ENCODE measurements around the gene RNFT2.

The RNFT2 gene

DNA sequence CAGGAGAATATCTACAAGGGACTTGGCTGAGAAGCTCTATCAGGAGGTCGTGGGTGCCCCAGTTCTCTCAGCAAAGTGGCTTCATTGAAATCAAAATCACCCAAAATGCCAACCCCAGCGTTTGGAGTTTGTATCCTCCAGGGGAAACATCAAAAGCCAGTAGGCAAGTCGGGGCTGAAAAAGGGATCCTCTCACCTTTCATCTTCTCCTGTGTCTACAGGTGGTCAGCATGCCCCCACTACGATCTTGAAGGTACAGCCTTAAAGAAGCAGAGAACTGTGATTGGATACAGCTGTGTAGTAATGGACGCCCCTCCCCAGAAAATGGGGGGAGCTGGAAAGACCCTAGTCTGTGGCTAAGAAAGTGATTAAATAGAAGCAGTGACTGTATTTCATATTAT is 121.0 kb downstream of the RNFT2 start:
- TF ChIP-seq, protein P1, sequence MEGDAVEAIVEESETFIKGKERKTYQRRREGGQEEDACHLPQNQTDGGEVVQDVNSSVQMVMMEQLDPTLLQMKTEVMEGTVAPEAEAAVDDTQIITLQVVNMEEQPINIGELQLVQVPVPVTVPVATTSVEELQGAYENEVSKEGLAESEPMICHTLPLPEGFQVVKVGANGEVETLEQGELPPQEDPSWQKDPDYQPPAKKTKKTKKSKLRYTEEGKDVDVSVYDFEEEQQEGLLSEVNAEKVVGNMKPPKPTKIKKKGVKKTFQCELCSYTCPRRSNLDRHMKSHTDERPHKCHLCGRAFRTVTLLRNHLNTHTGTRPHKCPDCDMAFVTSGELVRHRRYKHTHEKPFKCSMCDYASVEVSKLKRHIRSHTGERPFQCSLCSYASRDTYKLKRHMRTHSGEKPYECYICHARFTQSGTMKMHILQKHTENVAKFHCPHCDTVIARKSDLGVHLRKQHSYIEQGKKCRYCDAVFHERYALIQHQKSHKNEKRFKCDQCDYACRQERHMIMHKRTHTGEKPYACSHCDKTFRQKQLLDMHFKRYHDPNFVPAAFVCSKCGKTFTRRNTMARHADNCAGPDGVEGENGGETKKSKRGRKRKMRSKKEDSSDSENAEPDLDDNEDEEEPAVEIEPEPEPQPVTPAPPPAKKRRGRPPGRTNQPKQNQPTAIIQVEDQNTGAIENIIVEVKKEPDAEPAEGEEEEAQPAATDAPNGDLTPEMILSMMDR (conservative IDR thresholded peaks at IDR 0.05; ENCODE audit: control insufficient read depth, insufficient read depth, low read depth, low read length): no peak
- no peak for DNase-seq (ENCODE audit: low read depth)
- H3K4me3 ChIP-seq (ENCODE audit: control insufficient read depth, low read depth, low read length): no peak overlapping the region

DNA sequence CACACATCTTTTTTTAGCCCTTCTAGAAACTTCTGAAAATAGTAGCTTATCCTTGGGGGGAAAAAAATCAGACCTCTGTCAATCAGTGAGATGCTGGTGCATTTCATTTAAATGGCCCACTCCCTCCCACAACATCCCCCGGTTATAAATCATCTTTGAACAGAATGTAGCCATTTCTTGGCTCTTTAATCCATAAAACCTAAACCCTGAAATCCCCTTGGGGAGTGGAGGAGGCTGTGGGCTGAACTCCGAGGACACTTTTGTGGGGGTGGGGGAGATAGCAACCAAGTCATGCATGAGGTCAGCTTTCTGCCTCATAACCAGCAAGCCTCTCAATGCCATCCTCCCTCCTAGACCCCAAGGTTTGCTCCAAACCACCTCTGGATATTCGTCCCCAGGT is 122.1 kb downstream of the RNFT2 start:
- no peak overlapping the region for H3K4me3 ChIP-seq (ENCODE audit: control insufficient read depth, low read depth, low read length)
- TF ChIP-seq, protein P1 (conservative IDR thresholded peaks at IDR 0.05; ENCODE audit: control insufficient read depth, insufficient read depth, low read depth, low read length): no peak
- DNase-seq (ENCODE audit: low read depth): no peak

- H3K4me3 ChIP-seq (ENCODE audit: control insufficient read depth, low read depth, low read length): no peak overlapping the region
- TF ChIP-seq, protein P1 (conservative IDR thresholded peaks at IDR 0.05; ENCODE audit: control insufficient read depth, insufficient read depth, low read depth, low read length): no peak
- peak; percentile 60 for DNase-seq (ENCODE audit: low read depth)
Observed at GRCh38 chr12:116861320-116861719, 123.2 kb downstream of the RNFT2 start.

GRCh38 chr12:116862167-116862566 is 124.1 kb downstream of the RNFT2 start:
- no peak for DNase-seq (ENCODE audit: low read depth)
- TF ChIP-seq, protein P1 (conservative IDR thresholded peaks at IDR 0.05; ENCODE audit: control insufficient read depth, insufficient read depth, low read depth, low read length): no peak
- H3K4me3 ChIP-seq (ENCODE audit: control insufficient read depth, low read depth, low read length): no peak overlapping the region

DNA sequence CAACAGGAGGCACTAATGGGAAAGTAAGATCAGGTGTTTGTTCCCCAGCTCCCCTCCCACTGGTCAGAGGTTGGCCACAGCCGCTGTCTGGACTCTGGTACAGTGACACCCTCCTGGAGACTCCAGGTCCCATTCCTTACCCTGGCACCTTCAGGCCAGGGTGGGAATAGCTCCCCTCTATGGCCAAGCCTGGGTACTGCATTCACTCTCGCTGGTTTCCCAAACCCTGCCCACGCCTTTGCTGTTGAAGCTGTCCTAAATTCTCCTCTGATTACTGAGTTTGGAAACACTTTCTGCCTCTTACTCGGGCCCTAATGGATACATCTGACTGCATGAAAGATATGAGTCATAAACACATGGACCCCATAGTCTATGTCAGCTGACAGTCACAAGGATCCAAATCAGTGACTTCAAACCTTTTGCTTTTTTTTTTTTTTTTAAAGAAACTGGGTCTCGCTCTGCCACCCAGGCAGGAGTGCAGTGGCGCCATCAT is 125.2 kb downstream of the RNFT2 start:
- TF ChIP-seq, protein P1 (conservative IDR thresholded peaks at IDR 0.05; ENCODE audit: control insufficient read depth, insufficient read depth, low read depth, low read length): peak; percentile 61
- peak; percentile 77 for DNase-seq (ENCODE audit: low read depth)
- no peak overlapping the region for H3K4me3 ChIP-seq (ENCODE audit: control insufficient read depth, low read depth, low read length)

DNA sequence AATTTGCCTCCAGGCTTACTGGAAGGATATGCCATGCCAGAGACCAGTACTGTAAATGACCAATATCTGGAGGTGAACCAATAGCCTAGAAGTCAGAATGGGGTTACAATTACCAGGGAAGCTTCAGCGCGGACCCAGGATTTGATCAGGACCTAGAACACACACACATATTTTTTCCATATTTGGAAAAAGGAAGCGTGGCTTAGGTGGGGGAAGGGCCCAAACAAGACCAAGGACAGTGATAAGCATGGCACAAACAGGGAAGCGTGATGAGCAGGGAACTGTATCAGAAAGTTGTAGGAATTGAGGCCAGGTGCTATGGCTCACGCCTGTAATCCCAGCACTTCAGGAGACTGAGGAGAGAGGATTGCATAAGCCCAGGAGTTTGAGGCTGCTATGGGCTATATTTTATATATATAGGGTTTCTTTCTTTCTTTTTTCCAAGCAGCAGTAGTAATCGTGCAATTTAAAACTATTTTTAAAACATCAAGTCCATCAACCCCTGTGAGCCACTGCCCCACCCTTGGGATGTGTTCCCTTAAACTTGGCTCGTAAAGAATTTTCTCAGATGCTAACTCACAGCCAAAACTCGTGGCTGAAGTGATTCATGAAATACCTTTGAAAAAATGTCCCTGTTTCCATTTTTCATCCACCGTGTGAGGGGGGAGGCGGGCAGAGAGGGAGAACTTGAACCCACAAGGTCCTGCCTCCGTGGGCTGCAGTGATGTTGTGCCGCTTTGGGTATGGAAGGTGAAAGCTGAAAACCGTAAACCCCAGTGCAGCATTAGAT is 126.5 kb downstream of the RNFT2 start:
- DNase-seq (ENCODE audit: low read depth): peak; percentile 70
- TF ChIP-seq, protein P1 (conservative IDR thresholded peaks at IDR 0.05; ENCODE audit: control insufficient read depth, insufficient read depth, low read depth, low read length): no peak
- no peak overlapping the region for H3K4me3 ChIP-seq (ENCODE audit: control insufficient read depth, low read depth, low read length)
